NCI-H82 treated with DMSO at 0.1 percent for 48 hours (cell line): ENCODE results near the gene SPDYE4.

Experiments used
- DNase-seq: peaks from one replicate; lab custom pipeline; 2025; ENCODE audit not compliant: unreplicated experiment; lab: John Stamatoyannopoulos, UW

Gene SPDYE4

DNA sequence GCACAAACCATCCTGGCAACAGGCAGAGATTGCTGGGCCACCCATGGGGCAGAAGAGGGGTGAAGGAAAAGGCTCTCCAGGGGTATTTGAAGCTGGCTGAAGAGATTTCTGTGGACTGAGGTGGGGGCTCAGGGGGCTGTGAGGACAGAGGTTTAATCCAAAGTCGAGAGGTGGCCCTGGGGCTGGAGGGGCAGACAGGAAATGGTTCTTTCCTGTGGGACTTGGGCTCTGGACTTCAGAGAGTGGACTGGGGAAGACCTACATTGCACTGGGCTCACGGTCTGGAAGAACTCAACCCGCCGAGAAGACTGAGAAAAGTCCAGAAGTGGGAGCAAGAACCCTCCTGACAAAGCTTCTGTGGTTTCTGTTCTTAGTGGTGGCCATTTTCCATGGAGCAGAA lies 16.6 kb downstream of the SPDYE4 start:
- no peak for DNase-seq

DNA sequence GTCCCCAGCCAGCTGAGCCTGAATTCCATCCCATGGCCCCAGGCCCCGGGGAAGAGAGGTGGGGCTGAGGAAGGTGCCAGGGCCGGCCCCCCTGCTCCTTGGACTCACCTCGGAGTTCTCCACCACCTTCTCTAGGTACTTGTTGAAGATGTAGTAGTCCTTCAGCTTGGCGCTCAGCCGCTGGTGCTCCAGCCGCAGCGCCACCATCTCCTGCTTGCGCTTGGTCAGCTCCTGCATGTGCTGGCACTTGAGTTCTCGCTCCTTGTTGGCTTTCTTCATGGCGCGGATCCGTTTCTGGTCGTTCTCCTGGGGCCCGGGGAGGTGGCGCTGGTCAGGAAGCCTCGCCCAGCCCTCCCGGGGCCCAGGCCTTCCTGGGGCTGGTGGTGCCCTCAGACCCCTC lies 17.0 kb downstream of the SPDYE4 start:
- DNase-seq: no peak

DNA sequence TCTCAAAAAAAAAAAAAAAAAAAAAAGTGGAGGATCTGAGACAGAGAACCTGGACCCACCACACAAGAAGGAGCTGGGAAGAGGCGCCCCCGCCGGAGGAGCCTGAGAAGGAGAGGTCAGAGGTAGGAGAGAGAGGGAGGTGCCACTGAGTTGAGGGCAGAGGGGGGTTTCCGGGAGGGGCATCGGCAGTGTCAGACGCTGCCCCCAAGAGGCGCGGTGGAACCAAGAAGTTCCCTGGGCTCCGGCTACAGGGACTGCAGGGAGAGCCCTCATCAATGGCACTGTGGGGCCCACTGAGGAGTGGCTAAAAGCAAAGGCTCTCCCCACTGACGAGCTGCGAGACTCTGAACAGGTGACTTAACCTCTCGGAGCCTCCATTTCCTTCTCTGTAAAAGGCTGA lies 17.9 kb downstream of the SPDYE4 start:
- DNase-seq: no peak

DNA sequence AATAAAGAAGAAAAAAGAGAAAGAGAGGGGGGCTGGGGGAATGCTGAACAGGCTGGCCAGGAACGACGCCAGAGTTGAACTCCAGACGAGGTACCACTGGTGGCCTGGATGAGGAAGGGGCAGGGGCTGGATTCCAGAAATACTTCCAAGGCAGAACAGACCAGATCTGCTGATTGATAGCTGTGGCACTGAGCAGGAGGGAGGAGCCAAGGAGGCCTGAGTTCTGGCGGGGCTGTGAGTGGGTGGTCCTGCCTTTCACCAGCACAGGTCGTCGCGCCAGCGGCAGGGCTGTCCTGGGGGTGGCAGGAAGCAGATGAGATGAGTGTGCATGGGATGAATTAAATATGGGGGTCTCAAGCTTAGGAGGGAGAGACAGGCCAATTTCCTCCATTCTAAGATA lies 19.2 kb downstream of the SPDYE4 start:
- DNase-seq: no peak

DNA sequence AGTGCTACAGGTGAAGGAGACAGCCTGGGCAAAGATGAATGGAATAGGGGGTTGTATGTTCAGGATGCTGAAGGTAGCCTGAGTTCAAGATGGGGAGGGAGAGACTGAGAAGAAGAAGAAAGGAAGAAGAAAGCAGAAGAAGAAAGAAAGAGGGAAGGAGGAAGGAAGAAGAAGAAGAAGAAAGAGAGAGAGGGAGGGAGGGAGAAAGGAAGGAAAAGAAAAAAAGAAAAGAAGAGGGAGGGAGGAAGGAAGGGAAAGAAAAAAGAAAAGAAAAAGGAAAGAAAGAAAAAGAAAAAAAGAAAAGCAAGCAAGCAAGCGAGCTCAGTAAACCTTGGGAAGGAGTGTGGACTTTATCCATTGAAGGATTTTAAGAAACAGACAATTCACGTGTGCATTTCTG lies 21.6 kb downstream of the SPDYE4 start:
- no peak for DNase-seq

DNA sequence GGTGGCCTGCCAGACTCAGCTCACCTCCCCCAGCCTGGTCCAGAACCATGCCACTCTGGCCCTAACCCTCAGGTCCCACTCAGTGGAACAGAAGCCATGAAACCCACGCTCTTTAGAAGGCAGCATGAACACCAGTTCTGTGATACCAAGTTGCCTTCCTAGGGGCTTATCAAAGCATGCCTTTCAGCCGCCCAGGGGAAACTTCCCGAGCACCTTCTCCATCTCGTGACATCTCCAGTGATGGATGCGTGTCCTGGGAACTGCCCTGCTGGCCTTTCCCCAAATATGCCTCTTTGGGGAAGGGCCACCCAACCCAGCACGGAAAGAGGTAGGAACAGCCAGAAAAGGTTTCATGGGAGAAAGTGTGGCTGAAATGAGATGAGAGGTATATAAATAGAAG lies 22.0 kb downstream of the SPDYE4 start:
- DNase-seq: no peak

DNA sequence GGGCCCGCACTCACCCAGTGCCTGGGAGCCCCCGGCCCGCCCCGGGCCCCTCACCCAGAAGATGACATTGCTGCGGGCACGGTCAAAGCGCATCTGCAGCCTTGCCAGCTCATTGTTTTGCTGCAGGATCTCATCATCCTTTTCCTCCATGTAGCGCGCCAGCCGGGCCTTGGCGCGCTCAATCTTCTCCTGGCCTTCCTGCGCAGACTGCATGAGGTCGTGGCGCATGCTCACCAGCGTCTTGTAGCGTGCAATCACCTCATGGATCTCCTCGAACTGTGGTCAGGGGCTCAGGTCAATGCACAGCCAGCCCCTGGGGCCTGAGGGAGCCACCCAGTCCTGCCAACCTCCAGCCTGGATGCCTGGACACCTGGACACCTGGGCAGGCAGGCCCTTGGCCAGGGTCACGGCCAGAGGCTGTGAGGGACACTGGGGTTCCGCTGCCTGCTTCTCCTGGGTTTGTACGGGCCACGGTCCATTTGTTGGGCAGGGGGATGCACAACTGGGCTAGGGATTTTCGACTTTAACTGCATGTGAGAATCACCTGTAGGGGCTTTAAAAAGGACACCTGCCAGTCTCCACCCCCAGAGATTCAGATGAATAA lies 22.9 kb downstream of the SPDYE4 start:
- DNase-seq: no peak

DNA sequence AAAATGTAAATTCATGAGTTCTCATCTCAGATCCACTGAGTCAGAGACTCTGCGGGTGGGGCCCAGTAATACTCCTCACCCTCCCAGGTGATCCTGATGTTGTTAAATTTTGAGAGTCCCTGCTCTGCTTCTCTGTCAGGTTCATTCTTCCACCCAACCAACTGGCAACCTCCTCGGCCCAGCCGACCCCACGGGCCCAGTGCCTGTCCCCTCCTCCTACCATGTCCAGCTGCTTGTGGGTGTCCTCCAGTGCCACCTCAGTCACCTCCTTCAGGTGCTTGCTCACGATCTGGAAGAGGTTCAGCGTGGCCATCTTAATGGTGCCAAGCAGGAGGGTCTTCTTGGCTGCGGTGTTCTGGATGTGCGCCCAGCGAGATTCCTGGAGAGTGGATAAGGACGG lies 23.5 kb downstream of the SPDYE4 start:
- no peak for DNase-seq

DNA sequence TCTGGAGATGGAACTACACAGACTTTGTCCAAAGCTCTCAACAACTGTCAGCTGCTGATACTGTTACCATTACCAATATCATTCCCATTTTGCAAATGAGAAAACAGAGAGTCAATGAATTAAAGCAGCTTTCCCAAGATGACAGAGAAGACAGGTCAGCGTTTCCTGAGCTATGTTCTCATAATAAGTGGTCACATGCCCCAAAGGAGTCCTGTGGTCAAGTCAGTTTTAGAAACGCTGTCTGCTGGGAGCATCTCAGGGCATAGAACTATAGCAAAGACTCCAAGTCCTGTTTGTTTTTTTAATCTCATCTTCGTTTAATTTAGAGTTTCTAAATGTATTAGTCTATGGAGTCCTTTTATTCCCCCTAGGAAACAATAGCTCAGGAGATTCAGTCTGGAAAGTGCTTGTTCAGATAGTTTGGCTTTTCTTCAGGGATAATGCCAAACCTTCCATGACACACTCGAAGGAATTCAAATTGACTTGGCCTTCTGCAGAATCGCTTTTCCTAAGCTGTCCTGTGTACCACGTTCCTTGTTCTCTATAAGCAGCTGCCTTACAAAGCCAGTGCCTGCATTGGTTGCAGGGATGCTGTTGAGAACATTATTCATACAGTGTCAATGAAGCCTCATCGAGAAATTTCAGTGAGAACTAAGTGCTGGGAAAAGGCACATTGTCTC lies 25.8 kb downstream of the SPDYE4 start:
- DNase-seq: no peak

DNA sequence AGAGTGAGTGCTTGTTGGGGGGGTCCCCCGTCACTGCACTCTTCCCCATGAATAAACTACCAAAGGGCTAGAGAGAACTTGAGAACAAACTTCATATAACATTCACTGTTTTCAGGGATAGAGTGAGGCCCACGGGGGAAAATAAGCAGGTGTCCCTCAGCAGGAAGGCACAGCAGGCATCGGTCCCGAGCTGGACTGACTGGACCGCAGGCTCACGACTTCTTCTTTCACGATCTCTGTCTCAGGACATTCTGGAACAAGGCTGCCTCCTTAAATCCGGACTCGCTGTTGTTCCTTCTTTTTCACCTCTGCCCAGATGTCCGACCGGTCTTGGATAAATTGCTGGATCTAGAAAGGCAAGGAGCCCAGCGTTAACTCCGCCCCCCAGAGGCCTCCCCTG lies 28.5 kb downstream of the SPDYE4 start:
- DNase-seq: no peak

DNA sequence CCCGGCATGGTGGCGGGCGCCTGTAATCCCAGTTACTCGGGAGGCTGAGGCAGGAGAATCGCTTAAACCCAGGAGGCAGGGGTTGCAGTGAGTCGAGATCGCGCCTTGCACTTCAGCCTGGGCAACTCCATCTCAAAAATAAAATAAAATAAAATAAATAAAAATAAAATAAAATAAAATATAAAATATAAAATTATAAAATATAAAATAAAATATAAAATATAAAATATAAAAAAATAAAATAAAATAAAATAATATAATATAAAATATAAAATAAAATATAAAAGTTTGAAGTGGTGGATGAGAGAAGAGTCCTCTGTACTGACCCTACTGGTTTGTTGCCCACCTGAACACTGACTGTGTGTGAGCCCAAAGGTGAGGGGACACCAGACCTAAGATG lies 28.9 kb downstream of the SPDYE4 start:
- no peak for DNase-seq

DNA sequence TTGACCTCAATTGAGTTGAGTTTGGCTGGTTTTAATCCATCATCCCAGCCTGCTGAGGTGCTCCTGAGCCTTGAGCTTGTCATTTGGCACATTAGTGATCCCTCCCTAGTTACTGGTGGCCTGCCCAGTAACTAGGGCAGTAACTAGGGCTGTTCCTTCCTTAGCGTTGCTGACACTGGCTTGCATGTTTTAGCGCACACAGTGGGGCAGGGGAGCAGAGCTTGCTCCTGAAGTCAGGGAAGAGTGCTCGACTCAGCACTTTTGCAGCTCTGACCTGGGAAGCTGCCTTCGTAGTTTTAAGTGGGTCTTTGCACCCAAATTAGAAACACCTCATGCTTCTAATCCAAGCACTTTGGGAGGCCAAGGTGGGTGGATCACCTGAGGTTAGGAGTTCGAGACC lies 29.4 kb downstream of the SPDYE4 start:
- no peak for DNase-seq

DNA sequence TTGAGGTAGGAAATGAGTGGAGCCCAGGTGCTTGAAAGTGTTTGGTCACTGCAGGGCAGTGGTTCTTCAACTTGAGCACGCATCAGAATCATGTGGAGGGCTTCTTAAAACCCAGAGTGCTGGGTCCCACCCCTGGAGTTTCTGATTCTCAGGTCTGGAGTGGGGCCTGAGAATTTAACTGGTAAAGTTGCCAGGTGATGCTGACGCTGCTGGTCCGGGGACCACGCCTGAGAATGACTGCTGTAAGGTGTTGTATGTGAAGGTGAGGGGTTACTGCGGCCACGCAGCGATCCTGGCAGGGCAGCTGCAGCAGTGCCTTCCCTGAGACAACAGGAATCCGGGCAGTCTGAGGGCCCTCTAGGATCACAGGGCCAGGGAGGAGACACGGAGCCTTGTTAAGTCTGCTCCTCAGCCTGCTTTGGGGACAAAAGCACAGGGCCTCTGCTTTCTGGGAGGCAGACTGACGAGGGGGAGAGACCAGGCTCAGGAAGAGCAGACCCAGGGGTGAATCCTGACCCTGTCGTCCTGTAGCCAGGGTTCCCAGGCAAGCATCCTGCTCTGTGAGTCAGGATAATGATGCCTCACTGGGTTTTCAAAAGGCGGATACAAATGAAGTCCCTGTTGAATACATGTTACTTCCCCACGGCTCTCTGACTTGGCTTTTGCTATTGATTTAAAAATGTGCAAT lies 30.0 kb downstream of the SPDYE4 start:
- DNase-seq: no peak

DNA sequence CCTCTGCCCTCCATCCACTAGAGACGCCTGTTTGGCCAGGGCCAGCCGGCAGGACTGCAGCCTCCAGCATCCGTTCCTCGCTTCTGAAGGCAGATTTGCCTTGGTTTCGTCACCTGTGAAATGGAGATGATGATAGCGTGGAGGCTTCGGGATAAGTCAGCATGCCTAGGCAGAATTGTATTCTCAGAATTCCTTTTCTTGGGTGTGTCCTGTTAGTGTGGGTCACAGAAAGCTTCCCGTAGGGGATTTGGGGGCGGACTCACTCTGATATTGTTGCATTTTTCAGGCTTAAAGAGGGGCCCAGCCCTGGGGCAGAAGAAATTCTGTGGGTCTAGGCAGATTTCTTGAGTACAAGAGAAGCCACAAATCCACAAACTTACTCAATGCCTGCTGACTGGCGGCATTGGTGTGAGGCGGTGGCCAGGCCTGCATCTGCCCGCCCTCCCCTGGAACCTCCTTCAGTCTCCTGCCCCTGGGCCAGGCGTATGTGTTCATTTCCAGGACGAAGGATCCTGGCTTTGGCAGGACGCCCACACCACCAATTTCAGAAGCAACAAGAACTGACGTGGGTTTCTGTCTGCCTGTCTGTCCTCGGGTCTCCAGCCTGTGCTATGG lies 31.3 kb downstream of the SPDYE4 start:
- DNase-seq: no peak

DNA sequence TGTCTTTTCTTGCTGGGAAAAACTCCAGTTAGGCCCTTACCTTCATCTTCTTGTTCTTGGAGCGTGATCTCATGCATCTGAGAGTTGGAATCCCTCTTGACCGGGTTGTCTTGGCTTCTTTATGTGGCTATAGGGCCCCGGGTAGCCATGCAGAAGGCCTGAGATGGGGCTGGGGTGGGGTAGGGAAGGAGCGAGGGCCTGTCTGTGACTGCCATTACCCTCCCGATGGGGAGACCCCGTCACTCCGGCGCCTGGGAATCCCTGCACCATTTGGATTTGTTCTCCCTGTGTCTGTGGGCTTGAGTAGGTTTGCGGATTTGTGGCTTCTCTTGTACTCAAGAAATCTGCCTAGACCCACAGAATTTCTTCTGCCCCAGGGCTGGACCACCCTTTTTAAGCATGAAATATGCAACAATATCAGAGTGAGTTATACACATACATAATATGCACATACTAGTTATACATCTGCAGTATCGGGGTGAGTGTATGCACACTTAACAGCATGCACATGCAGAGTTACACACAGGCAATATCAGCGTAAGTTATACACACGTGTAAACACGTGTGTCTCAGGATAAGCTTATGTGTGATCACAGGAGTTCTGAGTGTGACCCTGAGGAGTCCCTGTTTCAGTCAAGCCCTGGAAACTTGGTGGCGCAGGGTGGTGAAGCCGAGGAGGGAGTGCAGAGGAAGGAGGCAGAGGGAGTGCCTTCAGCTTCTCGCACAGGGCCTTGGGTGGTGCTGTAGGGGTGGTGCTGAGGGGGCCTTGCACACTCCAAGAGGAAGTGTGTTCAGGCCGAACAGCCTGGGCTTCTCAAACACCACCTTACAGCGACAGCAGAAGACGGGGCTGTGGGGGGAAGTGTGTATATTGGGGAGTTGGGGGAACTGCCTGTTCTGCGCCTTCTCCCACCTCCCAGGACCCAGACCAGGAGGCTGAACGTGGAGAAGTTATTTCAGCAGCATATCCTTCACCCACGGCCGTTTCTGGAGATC lies 32.2 kb downstream of the SPDYE4 start:
- no peak for DNase-seq

DNA sequence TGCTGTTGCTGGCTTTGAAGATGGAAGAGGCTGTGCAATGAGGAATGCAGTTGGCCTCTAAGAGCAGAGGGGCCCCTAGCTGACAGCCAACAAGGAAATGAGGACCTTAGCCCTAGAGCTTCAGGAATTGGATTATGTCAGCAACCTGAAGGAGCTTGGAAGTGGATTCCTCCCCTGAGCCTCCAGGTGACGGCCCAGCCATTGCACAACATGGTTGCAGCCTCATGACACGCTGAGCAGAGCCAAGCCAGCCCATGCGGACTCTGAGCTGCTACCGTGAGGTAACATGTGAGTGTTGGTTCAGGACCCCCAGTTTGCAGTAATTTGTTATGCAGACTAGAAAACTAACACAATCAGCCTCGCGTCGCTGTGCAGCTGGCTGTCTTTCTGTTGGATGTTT lies 33.9 kb downstream of the SPDYE4 start:
- no peak for DNase-seq

DNA sequence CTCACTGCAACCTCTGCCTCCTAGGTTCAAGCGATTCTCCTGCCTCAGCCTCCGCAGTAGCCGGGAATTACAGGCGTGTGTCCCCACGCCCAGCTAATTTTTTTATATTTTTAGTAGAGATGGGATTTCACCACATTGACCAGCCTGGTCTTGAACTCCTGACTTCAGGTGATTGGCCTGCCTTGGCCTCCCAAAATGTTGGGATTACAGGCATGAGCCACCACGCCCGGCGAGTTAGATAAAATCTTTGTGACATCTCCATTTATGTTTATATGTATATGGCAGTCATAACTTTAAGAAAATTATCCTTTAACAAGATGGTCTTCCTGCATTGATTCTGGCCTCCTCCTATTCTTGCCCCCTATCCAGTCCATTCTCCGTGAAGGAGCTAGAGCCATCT lies 37.8 kb downstream of the SPDYE4 start:
- DNase-seq: no peak

DNA sequence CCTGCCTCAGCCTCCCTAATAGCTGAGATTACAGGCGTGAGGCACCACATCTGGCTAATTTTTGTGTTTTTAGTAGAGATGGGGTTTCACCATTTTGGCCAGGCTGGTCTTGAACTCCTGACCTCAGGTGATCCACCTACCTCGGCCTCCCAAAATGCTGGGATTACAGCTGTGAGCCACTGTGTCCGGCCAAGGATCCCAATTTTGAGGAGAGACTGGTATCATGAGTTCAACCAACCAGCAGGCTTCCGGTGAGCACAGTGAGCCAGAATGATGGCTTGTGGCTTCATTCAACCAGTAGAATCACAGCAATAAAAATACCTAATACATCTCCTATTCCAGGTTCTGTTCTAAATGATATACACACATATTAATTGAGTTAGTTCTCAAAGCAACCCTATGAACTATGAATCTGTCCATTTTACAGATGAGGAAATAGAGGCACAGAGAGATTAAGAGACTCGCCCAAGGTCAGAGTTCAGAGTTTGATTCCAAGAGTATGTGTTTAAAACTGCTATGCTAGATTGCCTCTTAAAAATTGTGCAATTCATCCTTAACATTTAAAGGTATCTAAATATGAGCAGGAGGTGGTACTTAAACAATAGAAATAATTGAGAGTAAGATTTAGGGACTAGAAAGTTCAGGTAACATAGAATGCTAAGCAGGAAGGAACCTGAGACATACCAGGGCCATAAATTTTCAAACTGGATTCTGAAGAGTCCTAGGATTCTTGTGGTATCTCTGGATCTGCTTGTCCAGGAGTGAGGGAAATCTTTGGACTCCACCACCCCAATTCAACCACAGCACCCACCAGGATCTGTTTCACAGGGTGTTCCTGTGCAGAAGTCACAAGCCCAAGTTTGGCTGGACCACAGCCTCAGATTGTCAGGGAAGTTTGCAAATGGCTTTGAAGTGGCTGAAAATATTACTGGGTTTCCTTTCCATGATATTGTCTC lies 38.8 kb downstream of the SPDYE4 start:
- no peak for DNase-seq

DNA sequence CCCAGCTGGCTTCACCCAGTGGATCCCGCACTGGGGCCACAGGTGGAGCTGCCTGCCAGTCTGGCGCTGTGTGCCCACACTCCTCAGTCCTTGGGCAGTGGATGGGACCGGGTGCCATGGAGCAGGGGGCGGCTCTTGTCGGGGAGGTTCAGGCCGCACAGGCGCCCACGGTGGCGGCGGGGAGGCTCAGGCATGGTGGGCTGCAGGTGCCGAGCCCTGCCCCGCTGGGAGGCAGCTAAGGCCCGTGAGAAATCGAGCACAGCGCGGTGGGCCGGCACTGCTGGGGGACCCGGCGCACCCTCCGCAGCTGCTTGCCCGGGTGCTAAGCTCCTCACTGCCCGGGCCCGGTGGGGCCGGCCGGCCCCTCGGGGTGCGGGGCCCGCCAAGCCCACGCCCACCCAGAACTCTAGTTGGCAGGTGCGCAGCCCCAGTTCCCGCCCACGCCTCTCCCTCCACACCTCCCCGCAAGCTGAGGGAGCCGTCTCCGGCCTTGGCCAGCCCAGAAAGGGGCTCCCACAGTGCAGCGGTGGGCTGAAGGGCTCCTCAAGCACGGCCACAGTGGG lies 40.3 kb downstream of the SPDYE4 start:
- DNase-seq: no peak

DNA sequence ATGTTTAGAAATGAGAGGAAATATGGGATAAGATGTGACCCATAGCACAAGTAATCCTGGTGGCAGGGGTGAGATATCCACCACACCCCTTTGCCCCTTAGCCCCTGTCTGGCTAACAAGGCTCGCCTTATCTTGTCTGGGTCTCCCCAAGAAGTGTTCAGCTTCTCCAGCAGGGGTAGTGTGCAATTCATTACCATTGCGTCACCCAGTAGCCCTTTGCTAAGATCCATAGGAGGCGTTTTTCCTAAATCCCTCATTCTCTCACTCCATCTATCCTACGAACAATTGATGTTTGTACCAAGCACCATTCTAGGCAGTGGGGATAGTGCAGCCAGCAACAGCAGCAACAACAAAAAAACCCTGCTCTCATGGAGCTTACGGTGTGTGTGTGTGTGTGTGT lies 44.5 kb downstream of the SPDYE4 start:
- no peak for DNase-seq
